ENCODE data around the gene PRKCE.

DNA sequence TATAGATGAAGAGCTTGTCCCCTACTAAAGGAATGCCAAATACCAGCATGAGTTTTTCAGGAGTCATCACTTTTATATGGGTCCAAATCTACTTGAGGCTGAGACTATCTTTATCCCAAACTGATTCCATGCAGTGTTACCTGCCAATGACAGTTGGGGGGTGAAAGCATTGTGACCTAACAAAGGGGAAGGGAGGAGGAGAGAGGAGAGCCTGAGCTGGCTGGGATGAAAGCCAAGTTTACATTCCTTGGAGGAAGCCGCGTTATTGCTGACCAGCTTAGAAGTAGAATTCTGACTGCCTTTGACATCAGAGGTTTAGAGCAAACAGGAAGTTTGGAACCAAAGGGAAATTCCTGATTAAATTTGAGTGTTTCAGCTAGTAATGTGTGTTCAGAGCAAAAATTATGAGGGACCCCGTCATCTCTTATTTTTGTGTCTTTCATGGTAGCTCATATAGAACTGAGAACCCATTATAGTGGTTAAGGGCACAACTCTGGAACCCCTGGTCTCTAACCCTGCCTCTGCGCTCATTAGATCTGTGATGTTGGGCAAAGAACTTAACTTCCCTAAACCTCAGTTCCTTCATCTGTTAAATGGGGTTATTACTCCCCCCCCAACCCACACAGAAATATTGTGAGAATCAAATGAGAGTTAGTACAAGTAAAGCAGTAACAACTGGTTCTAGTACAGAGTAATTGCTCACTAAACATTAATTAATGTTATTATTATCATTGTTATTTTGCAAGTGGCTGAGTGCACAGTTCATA, 446.4 kb downstream of the PRKCE start:
- TF ChIP-seq, protein P1, sequence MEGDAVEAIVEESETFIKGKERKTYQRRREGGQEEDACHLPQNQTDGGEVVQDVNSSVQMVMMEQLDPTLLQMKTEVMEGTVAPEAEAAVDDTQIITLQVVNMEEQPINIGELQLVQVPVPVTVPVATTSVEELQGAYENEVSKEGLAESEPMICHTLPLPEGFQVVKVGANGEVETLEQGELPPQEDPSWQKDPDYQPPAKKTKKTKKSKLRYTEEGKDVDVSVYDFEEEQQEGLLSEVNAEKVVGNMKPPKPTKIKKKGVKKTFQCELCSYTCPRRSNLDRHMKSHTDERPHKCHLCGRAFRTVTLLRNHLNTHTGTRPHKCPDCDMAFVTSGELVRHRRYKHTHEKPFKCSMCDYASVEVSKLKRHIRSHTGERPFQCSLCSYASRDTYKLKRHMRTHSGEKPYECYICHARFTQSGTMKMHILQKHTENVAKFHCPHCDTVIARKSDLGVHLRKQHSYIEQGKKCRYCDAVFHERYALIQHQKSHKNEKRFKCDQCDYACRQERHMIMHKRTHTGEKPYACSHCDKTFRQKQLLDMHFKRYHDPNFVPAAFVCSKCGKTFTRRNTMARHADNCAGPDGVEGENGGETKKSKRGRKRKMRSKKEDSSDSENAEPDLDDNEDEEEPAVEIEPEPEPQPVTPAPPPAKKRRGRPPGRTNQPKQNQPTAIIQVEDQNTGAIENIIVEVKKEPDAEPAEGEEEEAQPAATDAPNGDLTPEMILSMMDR (IDR thresholded peaks at IDR 0.05; ENCODE audit: extremely low read depth in 1 of 2, insufficient read depth in 1 of 2, low read depth in 1 of 2, low read length in 2 of 2) = no peak
- TF ChIP-seq POLR2AphosphoS5 (IDR thresholded peaks at IDR 0.05; ENCODE audit: insufficient read depth, low read depth, low read length) (peak; percentile 87), POLR2A (IDR thresholded peaks at IDR 0.05; ENCODE audit: low read depth, low read length) (no peak), EZH2 (IDR thresholded peaks at IDR 0.05; ENCODE audit: borderline replicate concordance, low read depth, low read length, severe bottlenecking) (no peak), MAX (IDR thresholded peaks at IDR 0.05; ENCODE audit: insufficient read depth, insufficient read length) (no peak), MYC (IDR thresholded peaks at IDR 0.05; ENCODE audit: low read depth, low read length) (no peak), FOS (IDR thresholded peaks at IDR 0.05; ENCODE audit: borderline replicate concordance, insufficient read depth, low read length) (peak; percentile 21)
